Renal pelvis (tissue), 4 donors: Measurements from ENCODE around the gene RPRD1B. TPM values are rescaled to one million over a fixed set of nuclear protein-coding genes. Genes with fewer than 3 reads are reported as not detected.
A peak's percentile ranks its signal among the peaks of the same experiment; 100 is the strongest.
"Not testable (repeated sequence)": the region's sequence is repeated elsewhere in the genome, so short reads cannot be mapped to it uniquely, and the experiment has no call there.

ENCODE experiments used
- DNase-seq: peaks from one replicate; pipeline ENCODE4 v3.0.0-alpha.2; 2013
- polyA plus RNA-seq, 3 donors: library from polyadenylated mRNA; unstranded; fragments of 120-200 nt; gene quantifications; one replicate each; pipeline ENCODE4 v1.2.1, GENCODE V29; 2013; ENCODE audit not compliant: insufficient read length in 3 of 3

The RPRD1B gene
- polyA plus RNA-seq, 3 donors, result 34.0 to 43.6 (median 42.5) TPM

GRCh38 chr20:37995856-37996605, 37.5 kb upstream of the RPRD1B start:
- DNase-seq, result no peak

- DNase-seq, result no peak
These were observed 36.0 kb upstream of the RPRD1B start for GRCh38 chr20:37997516-37997915.

GRCh38 chr20:37999526-38000263, 33.9 kb upstream of the RPRD1B start:
- no peak for DNase-seq

GRCh38 chr20:38000293-38000692, 33.3 kb upstream of the RPRD1B start:
- DNase-seq, result no peak

- no peak for DNase-seq
These were observed 32.2 kb upstream of the RPRD1B start for GRCh38 chr20:38001173-38001875.

GRCh38 chr20:38001981-38002380, 31.6 kb upstream of the RPRD1B start:
- DNase-seq, result no peak

- no peak for DNase-seq
These were observed 31.1 kb upstream of the RPRD1B start for GRCh38 chr20:38002422-38002821.

GRCh38 chr20:38004416-38004815, 29.1 kb upstream of the RPRD1B start:
- no peak for DNase-seq

- no peak for DNase-seq
These were observed 27.6 kb upstream of the RPRD1B start for GRCh38 chr20:38005903-38006302.

GRCh38 chr20:38007526-38007925, 26.0 kb upstream of the RPRD1B start:
- no peak for DNase-seq

GRCh38 chr20:38008233-38008944, 25.2 kb upstream of the RPRD1B start:
- no peak for DNase-seq

- not testable (repeated sequence) for DNase-seq
These were observed 24.1 kb upstream of the RPRD1B start for GRCh38 chr20:38009416-38009815.

GRCh38 chr20:38011696-38012095, 21.9 kb upstream of the RPRD1B start:
- DNase-seq, result no peak

- DNase-seq, result no peak
These were observed 21.2 kb upstream of the RPRD1B start for GRCh38 chr20:38012332-38012731.

GRCh38 chr20:38013887-38014286, 19.7 kb upstream of the RPRD1B start:
- DNase-seq, result no peak

GRCh38 chr20:38017959-38018358, 15.6 kb upstream of the RPRD1B start:
- no peak for DNase-seq

- DNase-seq, result no peak
These were observed 15.2 kb upstream of the RPRD1B start for GRCh38 chr20:38018385-38018784.

- DNase-seq, result no peak
These were observed 12.3 kb upstream of the RPRD1B start for GRCh38 chr20:38021087-38021772.

- DNase-seq, result peak; percentile 20
These were observed 10.2 kb upstream of the RPRD1B start for GRCh38 chr20:38023181-38024001.

- DNase-seq, result no peak
These were observed 9.1 kb upstream of the RPRD1B start for GRCh38 chr20:38024496-38024895.

GRCh38 chr20:38029453-38029852, 4.1 kb upstream of the RPRD1B start:
- no peak for DNase-seq
